DND-41 (cell line): ENCODE data around the gene CYP4F3.
"Not testable (repeated sequence)": the region's sequence is repeated elsewhere in the genome, so short reads cannot be mapped to it uniquely, and the experiment has no call there.

Source experiments
- ATAC-seq: fragments of 200-7000 bp; cut with Tn5 transposase; 3 replicates; pipeline ENCODE4 v1.9.1; 2021; ENCODE audit warnings: low read depth; ENCODE audit not compliant: insufficient read depth
- DNase-seq: peaks from one replicate; pipeline ENCODE4 v3.0.0-alpha.2; 2020
- H2AFZ ChIP-seq: 2 replicates; pipeline ENCODE4 v1.6.0; 2012; ENCODE audit warnings: low read depth, low read length
- H3K27ac ChIP-seq: 2 replicates; pipeline ENCODE4 v1.5.1; 2012; ENCODE audit warnings: low read length, inconsistent platforms
- H3K27me3 ChIP-seq: fragments of 200-600 bp; sonication (generic); 2 replicates; pipeline ENCODE4 v1.6.0; 2012; ENCODE audit warnings: low read length, mild to moderate bottlenecking, inconsistent platforms; ENCODE audit not compliant: insufficient read depth, poor library complexity
- H3K36me3 ChIP-seq: 2 replicates; pipeline ENCODE4 v1.5.1; 2012; ENCODE audit warnings: low read length, inconsistent platforms; ENCODE audit not compliant: insufficient read depth
- H3K4me1 ChIP-seq: 2 replicates; pipeline ENCODE4 v1.5.1; 2012; ENCODE audit warnings: mild to moderate bottlenecking, low read length; ENCODE audit not compliant: insufficient read depth
- H3K4me2 ChIP-seq: 2 replicates; pipeline ENCODE4 v1.6.0; 2012; ENCODE audit warnings: mild to moderate bottlenecking, moderate library complexity, low read length, inconsistent platforms; ENCODE audit not compliant: insufficient read depth
- H3K4me3 ChIP-seq, 2 experiments: fragments of 200-600 bp in 1 of 2; shearing (Covaris generic) in 1 of 2; 2 replicates each; pipeline ENCODE4 v1.5.1; 2012 to 2016; ENCODE audit warnings: inconsistent platforms in 2 of 2, low read length in 2 of 2, mild to moderate bottlenecking in 2 of 2, low read depth in 1 of 2, moderate library complexity in 1 of 2
- H3K79me2 ChIP-seq: 2 replicates; pipeline ENCODE4 v1.6.0; 2012; ENCODE audit warnings: low read length, inconsistent platforms; ENCODE audit not compliant: insufficient read depth
- H3K9ac ChIP-seq: 2 replicates; pipeline ENCODE4 v1.6.0; 2012; ENCODE audit warnings: low read depth, mild to moderate bottlenecking, inconsistent platforms, low read length, moderate library complexity
- H3K9me3 ChIP-seq: 2 replicates; pipeline ENCODE4 v1.5.1; 2012; ENCODE audit warnings: low read length, moderate library complexity, mild to moderate bottlenecking, inconsistent platforms; ENCODE audit not compliant: insufficient read depth, severe bottlenecking
- H4K20me1 ChIP-seq: 2 replicates; pipeline ENCODE4 v1.6.0; 2012; ENCODE audit warnings: low read length; ENCODE audit not compliant: insufficient read depth
- EZH2 ChIP-seq: IDR thresholded peaks from 3 replicates; pipeline ENCODE4 v1.6.1; 2012; ENCODE audit warnings: borderline replicate concordance, low read depth, mild to moderate bottlenecking, moderate library complexity, low read length, inconsistent platforms; ENCODE audit not compliant: severe bottlenecking
- TF ChIP-seq, protein P1 (sequence below): IDR thresholded peaks from 2 replicates; pipeline ENCODE4 v1.5.1; 2012; ENCODE audit warnings: borderline replicate concordance, low read length, moderate library complexity, mild to moderate bottlenecking; ENCODE audit not compliant: poor library complexity, severe bottlenecking; ENCODE audit errors: extremely low read depth

Gene CYP4F3

DNA sequence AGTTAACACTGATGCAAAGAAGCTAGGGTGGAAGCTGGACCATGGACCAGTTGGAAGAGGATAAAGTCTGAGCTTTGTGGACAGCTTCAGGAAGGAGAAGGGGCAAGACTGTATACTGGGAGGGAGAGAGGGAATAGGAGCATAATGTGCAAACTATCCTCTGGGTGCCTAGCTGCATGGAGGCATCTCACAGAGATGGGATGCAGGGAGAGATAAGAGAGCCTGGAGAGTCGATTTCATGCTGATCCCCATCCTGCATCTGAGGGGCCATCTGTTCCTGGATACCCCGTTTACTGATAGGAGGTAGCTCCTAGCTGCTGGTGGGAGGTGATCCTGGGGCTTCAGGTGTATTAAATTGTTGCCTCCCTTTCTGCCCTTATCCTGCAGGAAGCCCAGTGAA, 8.8 kb downstream of the CYP4F3 start:
- ATAC-seq (no peak), DNase-seq (no peak)
- Histone ChIP-seq H3K4me1 (no peaks in the 10 kb centered on the region), H2AFZ (no peak overlapping the region), H3K36me3 (no peaks in the 10 kb centered on the region), H4K20me1 (no peaks in the 10 kb centered on the region), H3K27me3 (no peaks in the 10 kb centered on the region), H3K9ac (no peak overlapping the region), H3K27ac (no peak overlapping the region), H3K4me3 (no peak overlapping the region), H3K9me3 (no peaks in the 10 kb centered on the region), H3K79me2 (no peaks in the 10 kb centered on the region), H3K4me2 (no peak overlapping the region)
- TF ChIP-seq, protein P1, sequence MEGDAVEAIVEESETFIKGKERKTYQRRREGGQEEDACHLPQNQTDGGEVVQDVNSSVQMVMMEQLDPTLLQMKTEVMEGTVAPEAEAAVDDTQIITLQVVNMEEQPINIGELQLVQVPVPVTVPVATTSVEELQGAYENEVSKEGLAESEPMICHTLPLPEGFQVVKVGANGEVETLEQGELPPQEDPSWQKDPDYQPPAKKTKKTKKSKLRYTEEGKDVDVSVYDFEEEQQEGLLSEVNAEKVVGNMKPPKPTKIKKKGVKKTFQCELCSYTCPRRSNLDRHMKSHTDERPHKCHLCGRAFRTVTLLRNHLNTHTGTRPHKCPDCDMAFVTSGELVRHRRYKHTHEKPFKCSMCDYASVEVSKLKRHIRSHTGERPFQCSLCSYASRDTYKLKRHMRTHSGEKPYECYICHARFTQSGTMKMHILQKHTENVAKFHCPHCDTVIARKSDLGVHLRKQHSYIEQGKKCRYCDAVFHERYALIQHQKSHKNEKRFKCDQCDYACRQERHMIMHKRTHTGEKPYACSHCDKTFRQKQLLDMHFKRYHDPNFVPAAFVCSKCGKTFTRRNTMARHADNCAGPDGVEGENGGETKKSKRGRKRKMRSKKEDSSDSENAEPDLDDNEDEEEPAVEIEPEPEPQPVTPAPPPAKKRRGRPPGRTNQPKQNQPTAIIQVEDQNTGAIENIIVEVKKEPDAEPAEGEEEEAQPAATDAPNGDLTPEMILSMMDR = no peak
- no peak for TF ChIP-seq EZH2

DNA sequence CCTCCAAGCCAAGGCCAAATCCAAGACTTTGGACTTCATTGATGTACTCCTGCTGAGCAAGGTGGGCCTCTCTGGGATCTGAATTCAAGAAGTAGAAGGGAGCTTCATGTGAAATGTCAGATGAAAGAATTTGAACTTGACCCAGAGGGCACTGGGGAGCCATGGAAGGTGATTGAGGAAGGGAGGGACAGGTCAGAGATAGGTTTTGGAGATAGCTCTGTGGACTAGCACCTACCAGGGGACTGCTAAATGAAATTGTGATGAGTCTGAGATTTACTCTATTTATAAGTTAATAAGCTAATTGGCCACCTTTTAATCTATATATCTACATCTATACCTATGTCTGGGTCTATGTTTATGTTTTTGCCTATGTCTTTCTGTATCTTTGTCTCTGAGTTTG, 9.4 kb downstream of the CYP4F3 start:
- H3K4me3 ChIP-seq, H3K27ac ChIP-seq, H3K27me3 ChIP-seq, H3K4me2 ChIP-seq, H3K36me3 ChIP-seq, H3K9ac ChIP-seq, H3K9me3 ChIP-seq, H3K4me1 ChIP-seq, DNase-seq, H4K20me1 ChIP-seq, ATAC-seq, H3K79me2 ChIP-seq, H2AFZ ChIP-seq: not testable (repeated sequence)

DNA sequence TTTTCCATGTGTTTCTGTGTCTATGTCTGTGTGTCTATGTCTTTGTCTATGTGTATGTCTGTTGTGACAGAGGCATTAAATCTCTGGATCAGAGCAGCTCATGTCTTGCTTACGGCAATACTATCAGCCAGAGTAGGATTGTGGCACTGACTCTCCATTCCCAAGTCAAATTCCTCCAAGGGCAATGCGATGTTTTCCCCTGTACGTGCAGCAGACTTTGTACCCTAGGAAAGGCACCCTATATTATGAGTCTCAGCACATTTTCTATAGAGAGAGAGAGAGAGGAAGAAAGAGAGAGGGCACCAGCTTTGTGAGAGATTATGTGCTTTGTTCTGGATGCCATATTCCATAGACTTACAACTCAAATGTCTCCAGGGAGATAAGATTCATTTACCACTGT, 11.1 kb downstream of the CYP4F3 start:
- Histone ChIP-seq H2AFZ (no peak overlapping the region), H3K4me3 (no peak overlapping the region), H3K4me2 (no peak overlapping the region), H4K20me1 (no peaks in the 10 kb centered on the region), H3K27me3 (no peaks in the 10 kb centered on the region), H3K9ac (no peak overlapping the region), H3K79me2 (no peaks in the 10 kb centered on the region), H3K4me1 (no peaks in the 10 kb centered on the region), H3K27ac (no peak overlapping the region), H3K36me3 (no peaks in the 10 kb centered on the region), H3K9me3 (no peaks in the 10 kb centered on the region)
- TF ChIP-seq EZH2 = no peak
- no peak for DNase-seq
- no peak for ATAC-seq

DNA sequence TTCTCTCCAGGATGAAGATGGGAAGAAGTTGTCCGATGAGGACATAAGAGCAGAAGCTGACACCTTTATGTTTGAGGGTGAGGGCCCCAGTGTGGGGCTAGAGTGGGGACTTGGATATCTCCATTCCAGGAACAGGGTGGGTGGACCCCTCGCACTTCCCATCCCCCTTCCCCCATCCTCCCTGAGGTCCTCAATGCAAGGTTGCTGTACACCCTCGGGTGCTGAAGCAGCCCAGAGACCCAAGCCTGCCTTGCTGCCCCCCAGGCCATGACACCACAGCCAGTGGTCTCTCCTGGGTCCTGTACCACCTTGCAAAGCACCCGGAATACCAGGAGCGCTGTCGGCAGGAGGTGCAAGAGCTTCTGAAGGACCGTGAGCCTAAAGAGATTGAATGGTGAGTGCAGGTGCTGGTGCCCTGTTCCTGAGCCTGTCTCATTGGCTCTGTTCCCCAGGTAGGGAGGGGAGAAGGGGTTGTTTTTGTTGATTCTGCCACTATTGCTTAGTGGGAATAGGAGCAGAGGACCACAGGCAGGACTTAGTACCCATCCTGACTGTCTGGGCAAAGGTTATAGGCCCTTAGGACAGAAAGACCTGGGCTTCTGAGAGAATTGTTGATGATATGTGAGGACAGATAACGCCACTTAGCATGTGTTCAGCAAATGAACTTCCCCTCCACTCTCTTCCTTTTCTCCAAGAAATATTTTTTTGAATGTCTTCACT, 12.0 kb downstream of the CYP4F3 start:
- Histone ChIP-seq H3K4me3 (no peak overlapping the region), H3K27ac (no peak overlapping the region), H3K9ac (no peak overlapping the region), H3K4me2 (no peak overlapping the region), H3K36me3 (no peaks in the 10 kb centered on the region), H3K27me3 (no peaks in the 10 kb centered on the region), H3K4me1 (no peaks in the 10 kb centered on the region), H3K79me2 (no peaks in the 10 kb centered on the region), H4K20me1 (no peaks in the 10 kb centered on the region), H3K9me3 (no peaks in the 10 kb centered on the region), H2AFZ (no peak overlapping the region)
- TF ChIP-seq, protein P1 = no peak
- TF ChIP-seq EZH2 = no peak
- no peak for ATAC-seq
- no peak for DNase-seq
